ENCODE results near the gene ABCA2. TPM values are rescaled to one million over a fixed set of nuclear protein-coding genes. Genes with fewer than 3 reads are reported as not detected.
A peak's percentile ranks its signal among the peaks of the same experiment; 100 is the strongest.
"Not testable (repeated sequence)": the region's sequence is repeated elsewhere in the genome, so short reads cannot be mapped to it uniquely, and the experiment has no call there.

The ABCA2 gene
- total RNA-seq, 4 donors from 2014 or later, result 10.4 to 44.7 (median 33.4) TPM

- TF ChIP-seq POLR2AphosphoS5 (IDR thresholded peaks at IDR 0.05) (no peak), EP300 (IDR thresholded peaks at IDR 0.05) (no peak), POLR2A (IDR thresholded peaks at IDR 0.05) (no peak)
- TF ChIP-seq, protein P1, sequence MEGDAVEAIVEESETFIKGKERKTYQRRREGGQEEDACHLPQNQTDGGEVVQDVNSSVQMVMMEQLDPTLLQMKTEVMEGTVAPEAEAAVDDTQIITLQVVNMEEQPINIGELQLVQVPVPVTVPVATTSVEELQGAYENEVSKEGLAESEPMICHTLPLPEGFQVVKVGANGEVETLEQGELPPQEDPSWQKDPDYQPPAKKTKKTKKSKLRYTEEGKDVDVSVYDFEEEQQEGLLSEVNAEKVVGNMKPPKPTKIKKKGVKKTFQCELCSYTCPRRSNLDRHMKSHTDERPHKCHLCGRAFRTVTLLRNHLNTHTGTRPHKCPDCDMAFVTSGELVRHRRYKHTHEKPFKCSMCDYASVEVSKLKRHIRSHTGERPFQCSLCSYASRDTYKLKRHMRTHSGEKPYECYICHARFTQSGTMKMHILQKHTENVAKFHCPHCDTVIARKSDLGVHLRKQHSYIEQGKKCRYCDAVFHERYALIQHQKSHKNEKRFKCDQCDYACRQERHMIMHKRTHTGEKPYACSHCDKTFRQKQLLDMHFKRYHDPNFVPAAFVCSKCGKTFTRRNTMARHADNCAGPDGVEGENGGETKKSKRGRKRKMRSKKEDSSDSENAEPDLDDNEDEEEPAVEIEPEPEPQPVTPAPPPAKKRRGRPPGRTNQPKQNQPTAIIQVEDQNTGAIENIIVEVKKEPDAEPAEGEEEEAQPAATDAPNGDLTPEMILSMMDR (IDR thresholded peaks at IDR 0.05), result no peak
- H3K36me3 ChIP-seq, result peaks cover 28% of the 10 kb centered on the region
- no peak overlapping the region for H3K27ac ChIP-seq
- no CpG with 5 or more reads among the region's 13 CpGs for WGBS
- H3K4me1 ChIP-seq, result peaks cover 14% of the 10 kb centered on the region
- DNase-seq (ENCODE audit: low spot score in 2 of 2), result no peak
- no peaks in the 10 kb centered on the region for H3K9me3 ChIP-seq
- H3K4me3 ChIP-seq, result no peak overlapping the region
- no peaks in the 10 kb centered on the region for H3K27me3 ChIP-seq
These were observed 9.0 kb upstream of the ABCA2 start for GRCh38 chr9:137037035-137037434.

- Histone ChIP-seq H3K27ac (no peak overlapping the region), H3K9me3 (no peaks in the 10 kb centered on the region), H3K36me3 (peaks cover 28% of the 10 kb centered on the region), H3K27me3 (no peaks in the 10 kb centered on the region), H3K4me3 (no peak overlapping the region), H3K4me1 (peaks cover 21% of the 10 kb centered on the region)
- no peak for TF ChIP-seq EP300 (IDR thresholded peaks at IDR 0.05)
- TF ChIP-seq POLR2A (IDR thresholded peaks at IDR 0.05), result no peak
- TF ChIP-seq, protein P1 (IDR thresholded peaks at IDR 0.05), result no peak
- no peak for TF ChIP-seq POLR2AphosphoS5 (IDR thresholded peaks at IDR 0.05)
- no peak for DNase-seq (ENCODE audit: low spot score in 2 of 2)
- WGBS, result 74% methylated on average over 7 of the region's 8 CpGs
These were observed 7.9 kb upstream of the ABCA2 start for GRCh38 chr9:137035937-137036336.

- Histone ChIP-seq H3K27ac (no peak overlapping the region), H3K36me3 (peaks cover 25% of the 10 kb centered on the region), H3K9me3 (no peaks in the 10 kb centered on the region), H3K4me3 (no peak overlapping the region), H3K4me1 (peaks cover 21% of the 10 kb centered on the region), H3K27me3 (no peaks in the 10 kb centered on the region)
- TF ChIP-seq POLR2A (IDR thresholded peaks at IDR 0.05) (no peak), POLR2AphosphoS5 (IDR thresholded peaks at IDR 0.05) (no peak), EP300 (IDR thresholded peaks at IDR 0.05) (no peak)
- TF ChIP-seq, protein P1 (IDR thresholded peaks at IDR 0.05), result no peak
- no CpG with 5 or more reads among the region's 9 CpGs for WGBS
- DNase-seq (ENCODE audit: low spot score in 2 of 2), result no peak
These were observed 7.4 kb upstream of the ABCA2 start for GRCh38 chr9:137035507-137035834.

- Histone ChIP-seq H3K27ac (no peak overlapping the region), H3K4me3 (no peak overlapping the region), H3K36me3 (peaks cover 20% of the 10 kb centered on the region), H3K27me3 (no peaks in the 10 kb centered on the region), H3K9me3 (no peaks in the 10 kb centered on the region), H3K4me1 (peaks cover 21% of the 10 kb centered on the region)
- WGBS, result 13% methylated on average over 15 of the region's 24 CpGs
- TF ChIP-seq, protein P1 (IDR thresholded peaks at IDR 0.05), result peak; percentile 69 to 85
- no peak for TF ChIP-seq POLR2AphosphoS5 (IDR thresholded peaks at IDR 0.05)
- peak; percentile 86 to 90 for DNase-seq (ENCODE audit: low spot score in 2 of 2)
These were observed 6.9 kb upstream of the ABCA2 start for GRCh38 chr9:137034709-137035506.

DNA sequence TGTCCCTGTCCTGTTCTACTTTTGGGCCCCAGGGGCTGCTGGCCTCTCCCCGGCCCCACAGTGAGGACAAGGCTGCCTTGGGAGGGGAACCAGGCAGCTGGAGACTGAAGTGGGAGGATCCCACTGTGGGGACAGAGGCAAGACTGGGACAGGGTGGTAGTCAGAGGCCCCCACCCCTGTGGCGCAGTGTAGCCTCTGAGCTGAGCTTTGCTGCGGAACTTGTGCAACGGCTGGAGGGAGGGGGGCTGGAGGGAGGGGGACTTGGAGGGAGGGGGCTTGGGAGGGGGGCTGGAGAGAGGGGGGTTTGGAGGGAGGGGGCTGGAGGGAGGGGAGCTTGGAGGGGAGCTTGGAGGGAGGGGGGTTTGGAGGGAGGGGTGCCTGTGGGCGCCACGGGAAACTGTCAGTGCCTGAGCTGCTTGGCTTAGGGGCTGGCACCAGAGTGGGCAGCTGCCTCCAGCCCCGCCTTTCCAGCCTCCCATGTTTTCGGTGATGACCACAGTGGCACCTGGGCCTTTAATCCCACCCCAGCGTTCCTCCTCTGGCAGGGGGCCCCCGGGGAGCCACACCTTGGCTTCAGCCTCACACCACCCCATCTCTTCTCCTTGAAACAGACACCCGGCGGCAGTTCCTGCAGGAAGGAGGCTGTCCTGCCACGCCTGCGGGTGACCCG is 6.1 kb upstream of the ABCA2 start:
- no peaks in the 10 kb centered on the region for H3K9me3 ChIP-seq
- H3K27me3 ChIP-seq, result no peaks in the 10 kb centered on the region
- peaks cover 12% of the 10 kb centered on the region for H3K36me3 ChIP-seq
- no peak overlapping the region for H3K27ac ChIP-seq
- DNase-seq (ENCODE audit: low spot score in 2 of 2), result no peak
- H3K4me3 ChIP-seq, result peak overlapping the region; percentile 7
- H3K4me1 ChIP-seq, result peaks cover 29% of the 10 kb centered on the region
- TF ChIP-seq POLR2A (IDR thresholded peaks at IDR 0.05) (no peak), POLR2AphosphoS5 (IDR thresholded peaks at IDR 0.05) (no peak), EP300 (IDR thresholded peaks at IDR 0.05) (no peak)
- TF ChIP-seq, protein P1 (IDR thresholded peaks at IDR 0.05), result no peak
- WGBS, result 22% methylated on average over 12 of the region's 15 CpGs

DNA sequence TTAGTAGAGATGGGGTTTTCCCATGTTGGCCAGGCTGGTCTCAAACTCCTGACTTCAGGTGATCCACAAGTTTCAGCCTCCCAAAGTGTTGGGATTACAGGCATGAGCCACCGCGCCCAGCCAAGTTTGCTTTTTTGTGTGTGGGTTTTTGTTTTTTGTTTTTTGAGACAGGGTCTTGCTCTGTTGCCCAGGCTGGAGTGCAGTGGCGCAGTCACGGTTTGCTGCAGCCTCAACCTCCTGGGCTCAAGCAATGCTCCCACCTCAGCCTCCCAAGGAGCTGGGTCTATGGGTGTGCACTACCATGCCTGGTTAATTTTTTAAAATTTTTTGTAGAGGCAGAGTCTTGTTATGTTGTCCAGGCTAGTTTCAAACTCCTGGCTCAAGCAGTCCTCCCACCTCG is 5.4 kb upstream of the ABCA2 start:
- H3K36me3 ChIP-seq; H3K27ac ChIP-seq; DNase-seq (ENCODE audit: low spot score in 2 of 2); H3K9me3 ChIP-seq; H3K27me3 ChIP-seq: not testable (repeated sequence)
- H3K4me3 ChIP-seq, result peak overlapping the region; percentile 7
- H3K4me1 ChIP-seq, result peaks cover 36% of the 10 kb centered on the region
- WGBS, result 90% methylated on average over 5 of the region's 5 CpGs
